ENCODE results near the gene ARPC5. TPM values are rescaled to one million over a fixed set of nuclear protein-coding genes. Genes with fewer than 3 reads are reported as not detected.
A peak's percentile ranks its signal among the peaks of the same experiment; 100 is the strongest.

ARPC5 gene
- total and polyA plus RNA-seq, 10 of the 15 experiments (the other 5 are each of a cell fraction or from before 2014, with no cell fraction given), result 238 to 784 (median 309) TPM

DNA sequence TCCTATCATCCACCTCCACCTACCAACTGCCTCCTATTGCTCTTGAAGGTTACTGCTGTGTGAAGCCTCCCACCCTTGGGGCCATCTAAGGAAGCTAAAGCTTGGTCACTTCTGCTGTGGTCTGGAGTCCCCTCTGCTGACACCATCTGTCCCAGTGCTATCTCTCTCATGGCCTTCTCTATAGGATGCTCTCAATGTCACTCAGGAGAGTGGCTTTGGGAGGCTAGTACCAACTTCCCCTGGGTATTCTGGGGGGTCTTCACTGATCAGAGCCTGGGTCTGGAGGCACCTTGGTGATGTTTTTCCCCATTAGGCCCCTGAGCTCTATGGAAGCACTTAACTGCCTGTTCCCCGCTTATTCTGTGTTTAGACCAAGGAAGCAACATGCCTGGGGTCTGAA is 33.1 kb downstream of the ARPC5 start (continued):
- TF ChIP-seq ETV6 (conservative IDR thresholded peaks at IDR 0.05 in 1 of 2, IDR thresholded peaks at IDR 0.05 in 1 of 2; ENCODE audit: borderline replicate concordance in 1 of 2, low read depth in 1 of 2) (no peak), FOXM1 (IDR thresholded peaks at IDR 0.05; ENCODE audit: low read depth, low read length) (no peak), ZSCAN29 (IDR thresholded peaks at IDR 0.05) (no peak)

DNA sequence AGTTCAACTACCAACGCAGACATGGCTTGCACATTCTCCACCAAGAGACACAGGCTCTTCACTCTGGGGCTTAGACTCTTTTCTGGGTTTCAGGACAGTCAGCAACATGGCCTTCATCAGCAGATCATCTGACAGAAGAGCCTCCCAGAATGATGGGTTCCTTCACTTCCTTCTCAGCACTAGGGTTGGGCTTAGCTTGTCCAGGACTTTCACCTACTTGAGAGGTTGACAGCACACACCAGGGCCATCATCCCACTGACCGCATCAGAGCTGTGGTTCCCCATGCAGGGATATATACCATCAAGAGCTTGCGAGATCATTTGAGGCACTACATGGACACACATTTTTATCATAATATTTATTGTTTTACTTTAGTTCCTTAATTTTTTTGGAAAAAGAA is 34.9 kb downstream of the ARPC5 start:
- no TSS peak for BruUV-seq (replicated peaks)

More for the DNA sequence above, 34.9 kb downstream of the ARPC5 start:
- RAD21 ChIA-PET (ENCODE audit: unreplicated experiment), result interaction anchor here (1.1 to 8.5 kb wide), 3 partner anchors 9 to 128 kb away, joined by 3 to 188 read pairs (median 16); partner anchors contain the start of genes NCF2 and SMG7
- Histone ChIP-seq H3K36me3 (ENCODE audit: control insufficient read depth in 2 of 2, insufficient read depth in 2 of 2, low read length in 1 of 2) (no peaks in the 10 kb centered on the region), H3K27ac (ENCODE audit: control insufficient read depth, insufficient read depth) (no peak overlapping the region), H4K20me1 (ENCODE audit: control insufficient read depth, insufficient read depth) (no peaks in the 10 kb centered on the region), H3K79me2 (ENCODE audit: control insufficient read depth, insufficient read depth, low read length) (no peaks in the 10 kb centered on the region), H3K4me1 (ENCODE audit: control insufficient read depth, insufficient read depth, low read length) (peaks cover 46% of the 10 kb centered on the region), H3K4me3 (no peak overlapping the region), H3K9me3 (replicated peaks; ENCODE audit: control insufficient read depth, insufficient read depth, low read length) (no peaks in the 10 kb centered on the region; the same call in 1 of the 3 replicates), H3K4me2 (ENCODE audit: control insufficient read depth, insufficient read depth) (no peak overlapping the region), H3K9ac (ENCODE audit: control insufficient read depth, insufficient read depth, low read length) (no peak overlapping the region), H3K27me3 (replicated peaks in 1 of 2; ENCODE audit: control insufficient read depth in 2 of 2, insufficient read depth in 2 of 2, low read length in 1 of 2) (no peaks in the 10 kb centered on the region), H2AFZ (ENCODE audit: control insufficient read depth, low read depth, low read length) (no peak overlapping the region)
- no peak for DNase-seq (ENCODE audit: low read depth, low spot score)
- POLR2A ChIA-PET, result interaction anchor here (1.1 to 1.8 kb wide), 3 partner anchors 10 to 14 kb away, joined by 3 to 21 read pairs (median 7); partner anchors contain the start of gene NCF2
- no peak for FAIRE-seq
- CTCF ChIA-PET, result interaction anchor here (1.6 to 4.2 kb wide), 2 partner anchors 12 to 55 kb away, joined by 5 to 30 read pairs; partner anchors contain the start of gene NCF2
- intact Hi-C loops (cut with micrococcal nuclease; ENCODE audit: unreplicated experiment), result loop anchor here (5.0 kb wide), 1 partner anchor 242 kb away; no protein-coding TSS in a partner anchor
- SMC1A ChIA-PET (ENCODE audit: uncharacterized antibody, unreplicated experiment), result interaction anchor here (0.9 to 12.6 kb wide), 9 partner anchors 9 to 116 kb away, joined by 3 to 363 read pairs (median 3); partner anchors contain the start of gene NCF2
- peak; percentile 28; the same call in 1 of the 2 replicates for TF ChIP-seq CBX5 (IDR thresholded peaks at IDR 0.05; ENCODE audit: low read depth)
- TF ChIP-seq HDGF (IDR thresholded peaks at IDR 0.05), result no peak
- TF ChIP-seq SREBF2 (IDR thresholded peaks at IDR 0.05; ENCODE audit: low read length), result no peak
- no peak for TF ChIP-seq ZBTB33 (IDR thresholded peaks at IDR 0.05)
- WGBS (ENCODE audit: insufficient coverage, insufficient replicate concordance, low lambda C conversion rate, missing lambda C conversion rate), result 94% methylated on average over 3 of the region's 3 CpGs
- no peak for ATAC-seq
- in situ Hi-C loops (cut with MboI), result no loop called here

Measured in GM12878 (cell line).